Measurements from ENCODE around the gene MAP3K14.

- TF ChIP-seq MXI1 (IDR thresholded peaks at IDR 0.05; ENCODE audit: borderline replicate concordance, low read depth, low read length), result no peak
- TF ChIP-seq CTCF (conservative IDR thresholded peaks at IDR 0.05; ENCODE audit: low read depth, low read length), result no peak
Measured at GRCh38 chr17:45242029-45242414, 74.8 kb downstream of the MAP3K14 start.
